Fibroblast of pulmonary artery (primary cell): Measurements from ENCODE around the gene SDC3.

Experiments
- DNase-seq: peaks from one replicate; pipeline ENCODE4 v3.0.0-alpha.2; 2010; ENCODE audit warnings: low read depth
- H3K4me3 ChIP-seq: replicated peaks from 2 replicates; pipeline ENCODE4 v1.5.1; 2011; ENCODE audit warnings: low read depth, mild to moderate bottlenecking, control low read depth, low read length, moderate library complexity
- TF ChIP-seq, protein P1 (sequence below): IDR thresholded peaks from 2 replicates; pipeline ENCODE4 v1.5.1; 2011; ENCODE audit warnings: mild to moderate bottlenecking, control low read depth, low read length, inconsistent platforms; ENCODE audit errors: missing control alignments

Gene SDC3

DNA sequence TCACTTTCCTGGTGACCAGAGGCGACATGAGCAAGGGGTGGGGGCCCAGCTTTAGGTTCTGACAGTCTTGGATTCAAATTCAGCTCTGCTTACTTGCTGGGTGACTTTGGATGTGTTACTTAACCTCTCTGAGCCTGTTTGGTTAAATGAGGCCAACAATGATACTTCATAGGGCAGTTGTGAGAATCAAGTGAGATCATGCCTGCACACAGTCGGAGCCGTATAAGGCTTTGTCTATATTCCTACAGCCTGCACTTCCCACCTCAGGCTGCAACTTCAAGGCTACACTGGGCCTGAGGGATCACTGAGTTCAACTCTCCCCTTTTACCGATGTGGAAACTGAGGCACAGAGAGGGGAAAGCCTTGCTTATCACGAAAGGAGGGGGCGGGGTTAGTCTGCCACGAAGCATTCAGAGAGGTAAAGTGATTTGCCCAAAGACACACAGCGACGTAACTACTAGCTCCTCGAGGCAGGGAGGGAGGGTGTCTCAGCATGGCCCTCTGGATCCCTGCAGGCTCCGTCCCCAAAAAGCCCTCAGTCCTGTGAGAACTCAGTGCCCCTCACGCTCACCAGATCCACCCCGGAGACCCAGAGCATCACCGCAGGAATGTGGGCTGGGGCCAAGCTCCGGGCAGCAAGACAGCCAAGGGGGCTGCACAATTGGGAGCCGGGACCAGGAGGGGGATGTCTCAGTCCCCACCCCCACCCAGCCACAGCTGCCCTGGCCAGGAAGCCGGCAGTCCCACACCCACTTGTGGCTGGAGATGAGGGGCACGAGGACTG is 25.0 kb downstream of the SDC3 start:
- no peak for DNase-seq
- H3K4me3 ChIP-seq: no peak overlapping the region
- TF ChIP-seq, protein P1, sequence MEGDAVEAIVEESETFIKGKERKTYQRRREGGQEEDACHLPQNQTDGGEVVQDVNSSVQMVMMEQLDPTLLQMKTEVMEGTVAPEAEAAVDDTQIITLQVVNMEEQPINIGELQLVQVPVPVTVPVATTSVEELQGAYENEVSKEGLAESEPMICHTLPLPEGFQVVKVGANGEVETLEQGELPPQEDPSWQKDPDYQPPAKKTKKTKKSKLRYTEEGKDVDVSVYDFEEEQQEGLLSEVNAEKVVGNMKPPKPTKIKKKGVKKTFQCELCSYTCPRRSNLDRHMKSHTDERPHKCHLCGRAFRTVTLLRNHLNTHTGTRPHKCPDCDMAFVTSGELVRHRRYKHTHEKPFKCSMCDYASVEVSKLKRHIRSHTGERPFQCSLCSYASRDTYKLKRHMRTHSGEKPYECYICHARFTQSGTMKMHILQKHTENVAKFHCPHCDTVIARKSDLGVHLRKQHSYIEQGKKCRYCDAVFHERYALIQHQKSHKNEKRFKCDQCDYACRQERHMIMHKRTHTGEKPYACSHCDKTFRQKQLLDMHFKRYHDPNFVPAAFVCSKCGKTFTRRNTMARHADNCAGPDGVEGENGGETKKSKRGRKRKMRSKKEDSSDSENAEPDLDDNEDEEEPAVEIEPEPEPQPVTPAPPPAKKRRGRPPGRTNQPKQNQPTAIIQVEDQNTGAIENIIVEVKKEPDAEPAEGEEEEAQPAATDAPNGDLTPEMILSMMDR: no peak

DNA sequence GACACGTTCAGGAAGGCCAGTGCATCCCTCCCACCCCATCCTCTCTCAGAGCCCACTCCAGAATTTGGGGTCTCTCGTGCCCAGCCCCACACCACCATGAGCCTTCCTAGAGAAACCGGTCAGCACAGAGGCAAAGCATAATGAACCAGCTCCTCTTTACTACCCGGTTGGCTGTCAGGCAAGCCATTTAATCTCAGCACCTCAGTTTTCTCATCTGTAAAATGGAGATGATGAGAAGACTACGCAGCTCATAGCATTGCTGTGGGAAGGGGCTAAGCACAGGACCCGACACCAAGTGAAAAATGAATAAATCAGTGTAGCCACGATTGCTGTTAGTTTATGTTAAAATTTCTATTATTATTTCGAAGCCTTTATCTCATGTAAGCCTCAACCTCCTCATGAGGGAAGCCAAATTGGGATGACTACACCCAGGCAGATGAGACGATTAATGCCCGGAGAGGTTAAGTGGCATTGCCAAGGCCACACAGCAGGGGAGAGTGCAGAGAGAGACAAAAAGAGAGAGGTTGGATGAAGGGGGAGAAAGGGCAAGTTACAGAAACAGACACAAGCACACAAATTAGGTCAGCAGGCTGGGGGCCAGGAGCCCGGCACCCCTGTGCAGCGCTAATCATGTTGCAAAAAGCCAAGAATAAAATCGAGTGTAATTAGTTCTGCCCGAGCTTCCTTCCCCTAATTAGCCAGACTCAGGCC is 25.7 kb downstream of the SDC3 start:
- no peak for DNase-seq
- TF ChIP-seq, protein P1: no peak
- no peak overlapping the region for H3K4me3 ChIP-seq

DNA sequence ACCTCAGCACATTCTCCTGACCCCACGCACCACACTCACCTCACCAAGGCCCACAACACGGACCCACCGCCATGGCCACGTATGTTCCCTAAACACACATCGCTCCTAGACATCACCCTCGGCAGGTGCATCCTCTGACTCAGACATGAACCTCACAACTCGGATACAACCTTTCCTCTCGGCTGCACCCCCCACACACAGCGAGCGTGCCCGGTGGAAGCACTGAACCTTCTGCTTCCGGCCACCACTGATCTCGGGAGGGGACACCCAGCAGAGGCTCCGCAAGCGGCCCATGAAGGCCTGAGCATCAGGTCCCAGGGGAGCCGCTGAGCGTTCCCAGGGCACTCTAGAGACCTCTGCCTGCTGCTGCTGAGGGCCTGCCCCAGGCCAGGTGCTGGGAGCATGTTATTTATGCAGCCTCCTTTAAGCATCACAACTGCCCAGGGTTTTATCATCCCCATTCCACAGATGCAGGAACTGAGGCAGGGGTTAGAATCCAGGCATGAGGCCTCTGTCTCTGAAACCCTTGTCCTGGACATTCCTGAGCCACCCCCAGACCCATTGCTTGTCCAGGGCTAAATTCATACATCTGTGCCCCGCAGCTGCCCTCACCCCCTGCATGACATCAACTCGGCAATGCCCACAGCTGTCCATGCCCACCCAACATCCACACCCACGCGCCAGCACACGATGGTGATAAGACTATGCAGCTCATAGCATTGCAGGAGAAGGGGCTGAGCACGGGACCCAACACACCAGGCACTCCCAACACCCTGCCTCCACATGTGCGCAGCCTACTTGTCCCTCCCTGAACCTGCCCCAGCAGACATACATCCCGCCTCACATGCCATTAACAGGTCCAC is 27.0 kb downstream of the SDC3 start:
- no peak overlapping the region for H3K4me3 ChIP-seq
- DNase-seq: no peak
- TF ChIP-seq, protein P1: no peak

DNA sequence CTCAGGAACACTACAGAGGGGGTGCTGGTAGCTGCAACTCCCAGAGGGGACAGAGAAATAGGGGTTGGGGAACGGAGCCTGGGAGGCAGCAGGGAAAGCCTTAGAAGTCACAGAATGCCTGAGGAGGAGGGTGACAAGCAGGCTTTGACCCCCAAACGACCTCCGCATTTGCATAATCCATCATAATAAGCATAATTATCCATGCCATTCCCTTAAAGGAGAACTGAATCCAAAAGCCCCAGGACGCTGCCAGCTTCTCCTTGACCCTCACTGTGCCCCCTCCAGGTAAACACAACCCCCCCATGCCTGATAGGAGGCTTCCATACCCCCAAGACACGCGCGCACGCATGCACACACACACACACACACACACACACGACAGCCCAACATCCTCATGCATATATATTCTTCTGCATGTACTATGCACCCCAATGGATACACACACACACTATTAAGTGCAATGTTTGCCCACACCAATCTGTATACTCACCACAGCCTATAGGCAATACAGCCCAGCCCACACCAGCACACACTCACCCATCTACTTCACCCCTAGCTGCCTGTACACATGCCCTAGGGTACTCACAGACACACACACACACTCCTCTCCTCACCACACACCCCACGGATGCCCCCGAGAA is 27.8 kb downstream of the SDC3 start:
- TF ChIP-seq, protein P1: no peak
- H3K4me3 ChIP-seq: no peak overlapping the region
- DNase-seq: no peak

DNA sequence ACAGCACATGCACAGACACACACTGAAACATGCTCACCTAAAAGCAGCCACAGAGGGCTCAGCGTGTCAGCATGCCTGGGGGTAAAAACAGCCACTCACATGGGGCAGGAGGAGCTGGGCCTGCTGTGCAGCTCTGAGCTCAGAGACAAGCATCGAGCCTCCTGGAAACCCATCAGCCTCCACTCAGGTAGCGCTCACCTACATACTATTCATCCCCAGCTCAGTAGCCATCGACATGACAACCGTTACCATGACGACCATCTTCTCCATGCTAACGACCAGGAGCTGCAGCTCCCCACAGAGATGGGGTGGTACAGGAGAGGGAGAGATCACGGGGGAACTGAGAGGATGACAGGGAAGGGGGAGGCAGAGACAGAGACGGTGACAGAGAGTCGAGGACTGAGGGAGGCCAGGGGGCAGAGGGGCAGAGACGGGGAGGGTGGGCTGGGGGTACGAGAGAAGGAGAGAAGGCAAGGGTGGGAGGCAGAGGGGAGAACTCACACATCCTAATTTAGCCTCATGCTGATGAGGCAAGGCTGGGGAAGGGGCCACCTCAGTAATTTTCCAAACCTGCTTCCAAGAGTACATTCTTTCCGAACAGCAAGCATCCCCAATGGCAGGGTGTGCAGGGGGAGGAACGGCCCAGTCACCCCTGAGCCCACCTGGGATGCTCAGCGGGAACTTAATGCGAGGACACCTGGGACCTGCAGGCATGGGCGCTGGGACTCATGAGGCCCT is 28.4 kb downstream of the SDC3 start:
- TF ChIP-seq, protein P1: no peak
- no peak for DNase-seq
- no peak overlapping the region for H3K4me3 ChIP-seq
